ENCODE data around the gene NHS. TPM values are rescaled to one million over a fixed set of nuclear protein-coding genes. Genes with fewer than 3 reads are reported as not detected.
"Not testable (repeated sequence)": the region's sequence is repeated elsewhere in the genome, so short reads cannot be mapped to it uniquely, and the experiment has no call there.

The NHS gene
- total RNA-seq, 1 donor from 2014 or later = 11.4 TPM

DNA sequence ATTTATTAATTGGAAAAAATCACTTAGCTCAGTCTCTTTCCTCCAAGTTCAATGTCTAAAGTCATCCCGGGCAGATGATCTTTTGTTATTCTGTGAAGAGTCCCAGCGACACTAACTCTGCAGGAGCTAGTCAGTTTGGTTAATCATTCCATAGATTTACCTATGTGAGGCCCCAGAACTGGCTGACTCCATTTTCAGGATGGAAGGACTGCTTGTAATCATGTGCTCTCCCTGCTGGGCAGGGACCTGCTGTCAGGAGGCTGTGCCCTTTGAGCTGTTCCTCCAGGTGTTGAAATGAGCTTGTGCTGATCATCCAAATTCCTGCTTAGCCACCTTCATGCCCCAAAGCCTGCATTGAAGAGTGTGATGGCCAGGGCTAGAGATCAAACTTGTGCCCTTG is 169.8 kb downstream of the NHS start:
- DNase-seq (ENCODE audit: low spot score) = no peak

GRCh38 chrX:17546356-17546755 is 171.4 kb downstream of the NHS start:
- no peak for DNase-seq (ENCODE audit: low spot score)

- DNase-seq (ENCODE audit: low spot score) = no peak
Measured at GRCh38 chrX:17547658-17548057, 172.7 kb downstream of the NHS start.

GRCh38 chrX:17549107-17549651 is 174.2 kb downstream of the NHS start:
- no peak for DNase-seq (ENCODE audit: low spot score)

DNA sequence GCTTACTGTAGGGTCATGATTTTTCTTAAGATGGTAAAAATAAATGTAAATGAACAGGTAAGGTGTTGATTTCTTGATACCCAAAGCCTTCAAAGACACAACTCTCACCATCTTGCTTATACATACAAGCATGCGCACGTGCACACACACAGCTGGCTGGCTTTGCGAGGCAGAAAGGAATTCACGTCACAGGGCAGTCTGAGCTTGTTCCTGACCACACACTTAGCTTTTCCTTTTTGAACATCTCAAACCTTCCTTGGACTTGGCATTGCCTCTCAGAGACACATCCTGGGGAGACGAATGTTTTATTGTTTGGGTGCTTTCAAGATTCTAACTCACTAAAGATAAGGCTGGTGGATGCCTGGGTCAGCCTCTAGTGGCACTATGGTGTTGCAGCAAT is 175.0 kb downstream of the NHS start:
- no peak for DNase-seq (ENCODE audit: low spot score)

DNA sequence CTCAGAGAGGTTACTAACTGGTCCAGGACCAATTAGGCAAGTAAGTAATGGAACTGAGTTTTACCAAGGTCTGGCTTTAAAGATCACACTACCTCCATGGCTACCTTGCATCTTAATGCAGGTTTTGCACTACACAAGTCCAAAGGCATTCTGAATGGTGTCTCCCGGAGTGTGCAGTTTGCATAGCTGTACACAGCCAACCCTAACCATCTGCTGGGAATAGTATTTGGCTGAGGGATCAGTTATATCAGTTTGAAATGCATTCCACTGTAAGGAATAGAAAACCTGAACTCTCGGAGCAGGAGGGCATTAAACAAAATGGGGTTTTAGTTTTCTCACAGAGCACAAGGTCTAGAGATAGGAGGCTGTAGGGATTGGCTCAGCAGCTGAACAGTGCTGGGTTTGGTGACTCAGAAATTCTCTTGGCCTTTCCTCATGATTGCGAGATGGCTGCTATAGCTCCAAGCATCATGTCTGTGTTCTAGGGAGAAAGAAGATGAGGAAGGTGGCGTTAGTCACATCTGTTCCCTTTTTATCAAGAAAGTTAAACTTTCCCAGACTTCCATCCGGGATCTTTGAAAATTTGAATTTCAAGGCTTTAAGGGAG is 177.1 kb downstream of the NHS start:
- DNase-seq (ENCODE audit: low spot score) = no peak

GRCh38 chrX:17553469-17553868 is 178.5 kb downstream of the NHS start:
- DNase-seq (ENCODE audit: low spot score) = no peak

DNA sequence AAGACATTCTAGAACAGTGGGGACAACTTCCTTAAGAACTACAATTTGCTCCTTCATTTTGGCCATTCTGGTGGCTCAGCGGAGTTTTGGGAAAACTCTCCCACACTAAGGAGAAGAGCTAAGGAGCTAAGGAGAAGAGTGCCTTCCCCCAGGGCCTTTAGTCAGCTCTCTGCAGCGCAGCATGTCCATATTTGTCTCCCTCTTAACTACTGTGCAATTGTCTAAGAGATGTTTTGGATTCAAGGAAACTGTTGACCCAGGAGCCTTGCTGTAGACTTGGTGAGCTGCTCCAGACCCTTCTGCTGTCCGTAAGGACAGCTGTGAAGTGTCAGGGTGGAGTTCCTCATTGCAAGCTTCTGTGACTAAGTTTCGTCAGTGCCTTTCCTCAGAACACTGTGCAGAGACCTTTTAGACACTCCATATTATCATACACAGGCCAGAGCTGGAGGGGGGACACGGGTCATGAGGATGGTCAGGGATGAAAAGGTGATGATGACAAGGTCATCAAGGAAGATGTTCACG is 179.0 kb downstream of the NHS start:
- DNase-seq (ENCODE audit: low spot score) = no peak

DNA sequence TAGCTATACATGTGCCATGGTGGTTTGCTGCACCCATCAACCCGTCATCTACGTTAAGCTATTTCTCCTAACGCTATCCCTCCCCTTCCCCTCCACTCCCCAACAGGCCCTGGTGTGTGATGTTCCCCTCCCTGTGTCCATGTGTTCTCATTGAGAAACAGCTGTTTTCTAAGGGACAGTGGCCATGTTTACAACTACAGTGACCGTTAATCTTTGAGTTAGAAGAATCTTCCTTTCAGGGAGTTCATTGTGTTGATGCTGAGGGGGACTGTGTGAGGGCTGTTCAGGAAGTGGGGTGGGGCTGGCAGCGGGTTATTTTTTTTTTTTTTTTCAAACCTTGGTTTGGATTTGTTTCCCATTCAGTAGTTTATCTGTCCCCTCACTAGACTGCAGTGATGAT is 179.9 kb downstream of the NHS start:
- DNase-seq (ENCODE audit: low spot score) = no peak

DNA sequence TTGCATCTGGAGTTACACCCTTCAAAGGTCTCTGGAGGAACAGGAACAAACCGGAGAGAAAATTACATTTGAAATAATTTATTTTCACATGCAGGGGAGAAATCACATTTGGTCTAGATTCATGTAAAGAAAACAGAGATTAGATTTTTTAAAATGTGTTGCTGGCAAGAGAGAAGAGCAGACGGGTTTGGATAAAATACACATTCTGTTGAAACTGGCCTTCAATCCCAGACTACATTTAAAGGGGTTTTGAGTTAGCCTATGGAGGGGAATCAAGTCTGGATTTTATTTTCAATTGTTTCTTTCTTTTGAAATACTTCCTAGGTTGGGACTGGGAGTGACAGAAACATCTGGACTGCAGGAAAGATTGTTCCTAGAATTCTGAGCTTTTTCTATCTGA is 180.8 kb downstream of the NHS start:
- no peak for DNase-seq (ENCODE audit: low spot score)

DNA sequence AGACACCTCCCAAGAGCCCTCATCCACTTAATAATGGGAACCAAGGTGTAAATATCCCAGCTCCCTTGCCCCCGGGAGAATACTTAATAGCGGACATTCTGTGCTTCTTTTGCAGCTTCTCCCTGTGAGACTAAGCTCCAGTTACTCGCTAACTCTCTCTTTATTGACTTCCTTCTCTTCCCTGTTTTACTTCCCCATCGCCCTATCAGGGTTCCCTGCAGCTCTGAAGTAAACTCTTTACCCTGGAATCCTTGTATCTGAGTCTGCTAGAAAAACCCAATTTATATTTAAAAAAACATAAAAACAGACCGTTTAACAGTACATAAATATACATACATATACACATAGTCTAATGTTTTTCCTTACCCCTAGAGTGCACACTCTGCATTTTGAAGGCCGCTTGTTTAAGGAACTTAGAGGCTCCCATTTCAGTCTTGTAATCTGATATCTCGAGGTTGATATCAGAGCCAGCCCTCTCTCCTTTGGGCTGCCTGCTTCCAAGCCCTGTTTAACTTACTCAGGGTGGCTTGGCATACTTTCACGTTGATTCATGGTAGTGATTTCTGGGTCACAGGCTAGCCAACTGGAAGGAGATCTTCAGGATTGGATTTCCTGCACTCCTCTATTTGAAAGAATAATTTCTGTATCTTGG is 184.9 kb downstream of the NHS start:
- DNase-seq (ENCODE audit: low spot score) = no peak

GRCh38 chrX:17560385-17560784 is 185.4 kb downstream of the NHS start:
- DNase-seq (ENCODE audit: low spot score) = no peak

DNA sequence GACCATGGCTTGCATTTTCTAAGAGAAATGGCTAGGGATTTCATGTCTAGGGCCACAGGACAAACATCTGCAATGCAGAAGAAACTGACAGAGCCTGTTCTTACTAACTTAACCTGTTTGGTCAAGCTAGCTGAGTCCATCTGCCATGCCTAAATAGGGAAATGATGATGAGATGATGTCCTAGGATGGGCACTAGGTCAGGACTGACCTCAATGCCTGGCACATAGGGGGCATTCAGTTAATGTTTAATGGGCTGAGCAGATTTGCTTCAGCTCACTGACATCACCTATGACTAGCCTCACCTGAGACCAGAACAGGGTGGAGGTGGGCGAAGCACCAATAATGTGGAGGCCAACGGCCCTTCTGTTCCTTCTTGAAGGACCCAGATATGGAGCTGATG is 188.1 kb downstream of the NHS start:
- no peak for DNase-seq (ENCODE audit: low spot score)

DNA sequence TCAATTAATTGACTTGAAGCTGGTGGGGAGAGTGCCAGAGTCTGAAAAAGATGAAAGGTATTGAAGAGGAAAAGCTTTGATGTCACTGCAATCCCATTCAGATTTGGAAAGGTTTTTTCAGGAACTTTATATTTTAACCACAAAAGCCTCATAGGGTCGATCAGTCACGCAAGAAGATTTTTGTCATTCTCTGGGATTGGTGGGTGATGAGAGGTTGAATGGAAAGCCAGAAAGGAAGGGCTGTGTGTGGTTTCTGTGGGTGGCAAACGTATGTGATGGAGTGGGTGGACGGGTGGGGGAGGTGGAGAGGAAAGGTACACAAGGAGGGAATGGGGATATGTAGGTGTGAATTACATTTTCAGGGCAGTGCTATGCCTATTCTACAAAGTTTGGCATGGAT is 188.5 kb downstream of the NHS start:
- DNase-seq (ENCODE audit: low spot score) = no peak

DNA sequence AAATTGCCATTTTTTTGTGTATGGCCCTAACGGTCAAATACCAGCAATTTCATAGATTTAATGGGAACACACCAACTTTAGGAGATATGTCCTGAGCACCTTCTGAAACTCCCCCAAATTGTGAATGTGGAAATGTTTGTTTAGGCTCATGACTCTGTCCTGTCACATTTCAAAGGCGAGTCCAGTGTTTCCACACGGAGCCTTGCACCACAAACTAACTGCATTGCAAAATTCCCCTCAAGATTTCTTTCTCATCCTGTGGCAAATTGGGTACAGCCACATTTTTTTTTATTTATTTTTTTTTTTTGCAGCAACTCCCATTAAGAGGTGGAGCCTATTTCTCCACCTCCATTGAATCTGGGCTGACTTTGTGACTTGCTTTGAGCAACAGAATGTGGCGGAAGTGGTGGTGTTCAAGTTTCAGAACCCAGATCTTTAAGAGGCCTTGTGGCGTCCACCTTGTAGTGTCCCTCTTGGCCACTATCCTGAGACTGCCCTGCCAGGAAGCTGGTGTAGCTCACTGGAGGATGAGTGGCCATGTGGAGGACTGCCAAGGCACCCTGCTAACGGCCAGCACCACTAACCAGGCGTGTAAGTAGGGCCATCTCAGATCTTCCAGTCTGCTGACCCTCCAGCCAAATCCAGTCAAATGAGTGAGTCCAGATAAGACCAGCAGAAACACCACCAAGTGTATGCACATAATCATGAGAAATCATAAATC is 189.8 kb downstream of the NHS start:
- no peak for DNase-seq (ENCODE audit: low spot score)

GRCh38 chrX:17566740-17567139 is 191.7 kb downstream of the NHS start:
- no peak for DNase-seq (ENCODE audit: low spot score)

- DNase-seq (ENCODE audit: low spot score) = no peak
Measured at GRCh38 chrX:17567187-17567586, 192.2 kb downstream of the NHS start.

DNA sequence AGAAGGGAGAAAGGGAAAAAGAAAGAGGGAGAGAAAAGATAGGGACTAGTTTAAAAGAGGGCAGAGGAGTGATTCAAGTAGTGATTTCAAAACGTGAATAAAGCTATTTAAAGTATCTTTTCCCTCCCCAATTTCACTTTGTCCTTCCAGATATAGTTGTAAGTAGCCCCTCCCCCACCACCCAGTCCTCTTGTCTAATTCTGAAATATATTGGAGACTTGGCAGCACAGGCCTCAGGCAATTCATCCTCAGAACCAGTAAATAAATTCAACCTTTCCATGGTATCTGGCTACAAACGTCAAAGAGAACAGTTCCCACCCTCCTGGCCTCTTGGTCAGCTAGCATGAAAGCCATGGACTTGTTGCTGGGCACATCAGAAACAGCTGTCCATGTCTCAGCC is 192.8 kb downstream of the NHS start:
- DNase-seq (ENCODE audit: low spot score) = no peak

- not testable (repeated sequence) for DNase-seq (ENCODE audit: low spot score)
Measured at GRCh38 chrX:17568804-17569203, 193.8 kb downstream of the NHS start.

- DNase-seq (ENCODE audit: low spot score) = no peak
Measured at GRCh38 chrX:17579026-17579425, 204.0 kb downstream of the NHS start.

GRCh38 chrX:17580539-17581152 is 205.6 kb downstream of the NHS start:
- no peak for DNase-seq (ENCODE audit: low spot score)

DNA sequence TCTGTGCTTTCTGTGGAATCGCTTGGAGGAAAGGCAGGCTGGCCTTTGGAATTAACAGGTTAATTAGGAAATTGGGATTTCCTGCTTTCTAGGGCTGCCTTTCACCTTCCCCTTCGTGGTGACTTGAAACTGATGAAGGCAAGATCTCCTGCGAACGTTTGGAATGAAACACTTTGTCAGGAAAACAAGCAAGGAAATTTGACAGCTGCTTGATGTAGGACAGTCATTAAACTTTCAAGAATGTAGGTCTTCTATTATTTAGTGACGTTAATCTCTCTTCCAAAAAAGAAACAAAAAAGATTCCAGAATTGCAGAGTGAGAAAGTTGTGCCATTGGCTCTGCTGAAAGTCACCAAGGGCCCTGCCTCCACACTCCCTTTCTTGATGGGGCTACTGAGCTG is 206.6 kb downstream of the NHS start:
- DNase-seq (ENCODE audit: low spot score) = no peak

All from mesenteric fat pad (tissue), 1 donor.